LNCAP (cell line): ENCODE data around the gene ATOSB.

Experiments
- TF ChIP-seq, protein P1 (sequence below): fragments of 450-650 bp; IDR thresholded peaks from 2 replicates; pipeline ENCODE4 v1.5.1; 2017; ENCODE audit warnings: mild to moderate bottlenecking

The ATOSB gene

DNA sequence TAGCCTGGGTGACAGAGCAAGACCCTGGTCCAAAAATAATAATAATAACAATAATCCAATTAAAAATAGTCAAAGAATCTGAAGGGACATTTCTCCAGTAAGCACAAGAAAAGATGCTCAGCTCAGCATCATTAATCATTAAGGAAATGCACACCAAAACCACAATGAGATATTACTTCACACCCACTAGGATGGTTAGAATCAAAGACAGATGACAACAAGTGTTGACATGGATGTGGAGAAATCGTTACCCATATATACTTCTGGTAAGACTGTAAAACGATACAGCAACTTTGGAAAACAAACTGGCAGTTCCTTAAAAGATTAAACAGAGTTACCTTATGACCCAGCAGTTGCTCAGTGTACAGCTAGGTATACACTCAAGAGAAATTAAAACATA, 30.6 kb downstream of the ATOSB start:
- TF ChIP-seq, protein P1, sequence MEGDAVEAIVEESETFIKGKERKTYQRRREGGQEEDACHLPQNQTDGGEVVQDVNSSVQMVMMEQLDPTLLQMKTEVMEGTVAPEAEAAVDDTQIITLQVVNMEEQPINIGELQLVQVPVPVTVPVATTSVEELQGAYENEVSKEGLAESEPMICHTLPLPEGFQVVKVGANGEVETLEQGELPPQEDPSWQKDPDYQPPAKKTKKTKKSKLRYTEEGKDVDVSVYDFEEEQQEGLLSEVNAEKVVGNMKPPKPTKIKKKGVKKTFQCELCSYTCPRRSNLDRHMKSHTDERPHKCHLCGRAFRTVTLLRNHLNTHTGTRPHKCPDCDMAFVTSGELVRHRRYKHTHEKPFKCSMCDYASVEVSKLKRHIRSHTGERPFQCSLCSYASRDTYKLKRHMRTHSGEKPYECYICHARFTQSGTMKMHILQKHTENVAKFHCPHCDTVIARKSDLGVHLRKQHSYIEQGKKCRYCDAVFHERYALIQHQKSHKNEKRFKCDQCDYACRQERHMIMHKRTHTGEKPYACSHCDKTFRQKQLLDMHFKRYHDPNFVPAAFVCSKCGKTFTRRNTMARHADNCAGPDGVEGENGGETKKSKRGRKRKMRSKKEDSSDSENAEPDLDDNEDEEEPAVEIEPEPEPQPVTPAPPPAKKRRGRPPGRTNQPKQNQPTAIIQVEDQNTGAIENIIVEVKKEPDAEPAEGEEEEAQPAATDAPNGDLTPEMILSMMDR = no peak

DNA sequence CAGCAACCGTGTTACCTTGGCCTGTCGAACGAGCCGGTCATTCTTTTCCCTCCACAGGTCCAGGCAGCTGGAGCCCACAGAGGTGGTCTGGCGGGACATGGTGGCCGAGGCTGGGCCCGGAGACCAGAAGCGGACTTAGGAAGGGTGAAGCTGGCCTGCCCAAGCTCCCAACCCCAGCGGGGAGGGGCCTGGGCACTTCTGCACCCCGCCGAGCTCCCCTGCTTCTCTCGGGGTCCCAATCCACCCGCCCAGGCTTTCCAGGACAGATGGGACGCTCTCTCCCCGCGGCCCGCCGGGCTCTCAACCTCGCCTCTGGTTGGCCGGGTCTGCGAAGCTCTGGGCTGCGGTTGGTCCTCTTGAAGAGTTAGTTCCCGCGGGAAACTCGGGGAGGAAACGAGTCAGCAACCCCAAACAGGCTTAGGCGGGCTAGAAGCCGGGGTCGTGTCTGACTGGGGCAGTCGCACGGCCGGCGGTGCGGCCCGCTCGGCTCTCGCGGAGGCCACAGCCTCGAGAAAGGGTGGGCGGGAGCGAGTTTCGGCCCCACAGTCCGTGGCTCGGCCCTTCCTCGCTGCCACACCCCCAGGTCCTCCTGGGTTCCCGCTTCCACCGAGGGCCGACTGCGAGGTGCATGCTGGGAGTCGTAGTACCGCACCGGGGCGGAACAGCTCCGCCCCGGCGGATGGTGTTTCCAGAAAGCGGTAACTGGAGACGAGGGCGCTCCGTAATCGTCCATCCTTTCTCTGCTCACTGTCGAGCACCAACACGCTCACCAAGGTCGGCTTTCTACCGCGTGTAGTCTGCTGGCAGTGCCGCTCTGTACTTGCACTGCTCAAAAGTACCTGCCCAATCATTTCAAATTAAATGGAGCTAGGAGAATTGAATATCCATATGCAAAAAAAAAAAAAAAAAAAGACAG, 36.0 kb downstream of the ATOSB start, which contains the start of gene FANCG:
Gene FANCG (minus strand): TSS at position 517 of the 916 bp plus-strand sequence. CDS start 418 bp downstream, at position 99.
- TF ChIP-seq, protein P1 = no peak

DNA sequence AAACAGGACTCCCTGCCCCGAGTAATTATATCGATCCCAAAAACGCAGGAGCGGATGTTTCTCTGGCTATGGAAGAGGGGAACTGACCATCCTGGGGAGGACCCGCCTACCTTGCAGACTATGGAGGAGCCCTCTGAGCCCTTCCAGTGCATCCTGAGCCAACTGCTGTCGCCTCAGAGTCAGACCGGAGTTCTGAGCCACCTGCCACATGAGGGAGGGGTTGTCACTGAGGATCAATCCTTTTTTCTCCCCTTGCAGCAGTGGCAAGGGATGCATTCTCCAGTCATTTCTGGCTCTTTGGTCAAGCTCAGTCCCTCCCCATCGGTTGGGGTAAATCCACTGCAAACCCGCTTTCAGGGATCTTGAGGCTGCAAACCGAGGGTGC, 36.6 kb downstream of the ATOSB start:
- TF ChIP-seq, protein P1 = no peak

DNA sequence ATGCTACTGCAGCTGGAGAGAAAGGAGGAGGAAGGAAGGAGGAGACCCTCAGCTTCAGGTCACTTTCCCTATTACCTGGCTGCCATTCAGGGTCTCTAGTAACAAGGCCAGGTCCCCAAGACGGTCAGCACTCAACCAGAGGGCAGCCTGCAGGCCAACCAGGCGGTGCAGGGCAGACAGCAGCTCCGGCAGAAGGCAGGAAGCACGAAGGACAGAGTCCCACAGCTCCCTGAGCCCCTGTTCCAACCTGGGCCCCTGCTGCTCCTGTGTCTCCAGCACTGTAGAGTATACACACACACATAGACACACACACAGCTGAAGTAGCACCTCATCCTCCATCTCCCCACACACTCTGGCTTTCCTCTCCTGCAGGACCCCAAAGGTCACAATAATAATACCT, 37.6 kb downstream of the ATOSB start:
- TF ChIP-seq, protein P1 = no peak

DNA sequence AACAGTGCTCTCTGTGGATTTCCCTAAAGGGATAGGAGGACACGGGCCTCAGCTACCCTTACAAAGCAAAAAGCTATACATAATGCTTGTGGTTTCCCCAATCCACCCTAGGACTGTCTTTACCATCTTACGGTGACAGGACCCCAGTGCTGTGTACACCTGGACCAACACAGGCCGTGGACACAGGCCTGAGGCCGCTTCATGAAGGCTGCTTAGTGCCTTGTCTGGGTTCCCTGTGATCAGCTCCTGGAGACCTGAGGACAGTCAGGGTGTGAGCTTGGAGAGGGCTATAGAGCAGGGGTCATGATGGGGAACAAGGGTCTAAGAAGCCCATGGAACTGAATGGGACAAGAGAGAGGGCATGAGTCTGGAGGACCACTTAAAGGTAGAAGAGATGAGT, 38.8 kb downstream of the ATOSB start:
- TF ChIP-seq, protein P1 = no peak

DNA sequence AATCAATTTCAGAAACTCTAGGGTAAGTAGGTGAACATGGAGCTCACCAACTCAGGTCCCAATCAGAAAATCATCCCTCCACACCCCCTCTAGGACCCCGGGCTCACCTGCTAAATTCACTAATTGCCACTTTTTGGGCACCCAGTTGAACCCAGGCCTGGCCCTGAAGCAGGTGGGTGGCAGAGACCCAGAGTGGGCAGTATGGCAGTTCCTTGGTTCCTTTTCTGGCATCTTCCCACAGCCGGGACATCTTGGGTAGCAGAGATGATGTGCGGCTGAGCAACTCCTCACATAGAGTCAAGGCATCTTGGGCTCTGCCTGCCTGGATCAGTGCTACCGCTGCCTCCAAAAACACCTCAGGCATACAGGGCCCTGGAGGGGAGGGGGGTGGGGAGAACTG, 40.3 kb downstream of the ATOSB start:
- TF ChIP-seq, protein P1 = no peak

DNA sequence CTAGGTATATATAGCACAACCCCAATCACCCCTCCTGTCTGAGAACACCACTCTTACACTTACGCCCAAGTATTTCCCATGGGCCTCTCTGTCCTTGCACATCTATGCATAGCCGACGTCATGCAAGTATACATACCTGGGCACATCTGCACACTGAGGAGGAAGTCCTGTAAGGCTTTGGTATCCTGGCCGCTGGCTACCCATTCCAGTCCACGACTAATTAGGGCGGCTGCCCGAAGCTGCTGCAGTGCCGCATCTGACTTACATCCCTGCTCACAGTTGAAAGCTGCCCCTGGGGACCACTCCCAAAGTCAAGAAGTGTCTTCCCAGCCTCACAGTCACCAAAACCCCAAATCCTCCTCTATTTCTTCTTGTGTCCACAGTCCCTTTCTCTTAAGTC, 40.9 kb downstream of the ATOSB start:
- TF ChIP-seq, protein P1 = no peak
